Iris pigment epithelial cell (primary cell): Measurements from ENCODE around the gene DAZAP1.

Experiments used
- DNase-seq: peaks from one replicate; pipeline ENCODE4 v3.0.0-alpha.2; 2011; ENCODE audit warnings: low read depth

DAZAP1 gene

GRCh38 chr19:1445185-1445931 lies 38.0 kb downstream of the DAZAP1 start:
- peak; percentile 40 for DNase-seq

GRCh38 chr19:1445932-1446712 lies 38.7 kb downstream of the DAZAP1 start:
- DNase-seq = no peak

- DNase-seq = no peak
Observed at GRCh38 chr19:1446713-1447481, 39.5 kb downstream of the DAZAP1 start.

GRCh38 chr19:1447504-1447903 lies 40.1 kb downstream of the DAZAP1 start:
- DNase-seq = no peak

- DNase-seq = no peak
Observed at GRCh38 chr19:1447944-1448343, 40.6 kb downstream of the DAZAP1 start.

- peak; percentile 30 for DNase-seq
Observed at GRCh38 chr19:1449467-1450442, 42.4 kb downstream of the DAZAP1 start, which contains the start of gene APC2. APC2 (plus strand) TSS chr19:1450121; CDS start chr19:1453002, 2,881 bp downstream.

- DNase-seq = no peak
Observed at GRCh38 chr19:1450735-1451731, 43.6 kb downstream of the DAZAP1 start.

- DNase-seq = no peak
Observed at GRCh38 chr19:1451916-1452801, 44.8 kb downstream of the DAZAP1 start.

GRCh38 chr19:1452802-1453524 lies 45.6 kb downstream of the DAZAP1 start:
- no peak for DNase-seq

- no peak for DNase-seq
Observed at GRCh38 chr19:1453525-1454364, 46.4 kb downstream of the DAZAP1 start.

GRCh38 chr19:1455002-1455335 lies 47.6 kb downstream of the DAZAP1 start:
- DNase-seq = no peak

- no peak for DNase-seq
Observed at GRCh38 chr19:1455336-1456120, 48.1 kb downstream of the DAZAP1 start.

- DNase-seq = no peak
Observed at GRCh38 chr19:1456121-1456900, 48.9 kb downstream of the DAZAP1 start.

- no peak for DNase-seq
Observed at GRCh38 chr19:1457031-1457739, 49.8 kb downstream of the DAZAP1 start.

- DNase-seq = no peak
Observed at GRCh38 chr19:1457892-1458291, 50.5 kb downstream of the DAZAP1 start.
